Fibroblast of mammary gland (primary cell): Measurements from ENCODE around the gene ELMO1.

ENCODE experiments used
- DNase-seq: peaks from one replicate; pipeline ENCODE4 v3.0.0-alpha.2; 2010; ENCODE audit warnings: low read depth
- H3K4me3 ChIP-seq: 2 replicates; pipeline ENCODE4 v1.5.1; 2011; ENCODE audit warnings: low read depth, mild to moderate bottlenecking, low read length, moderate library complexity; ENCODE audit not compliant: control insufficient read depth
- TF ChIP-seq, protein P1 (sequence below): conservative IDR thresholded peaks from 2 replicates; pipeline ENCODE4 v1.5.1; 2011; ENCODE audit warnings: low read depth, low read length, inconsistent platforms; ENCODE audit not compliant: control insufficient read depth, insufficient read depth

ELMO1 gene

DNA sequence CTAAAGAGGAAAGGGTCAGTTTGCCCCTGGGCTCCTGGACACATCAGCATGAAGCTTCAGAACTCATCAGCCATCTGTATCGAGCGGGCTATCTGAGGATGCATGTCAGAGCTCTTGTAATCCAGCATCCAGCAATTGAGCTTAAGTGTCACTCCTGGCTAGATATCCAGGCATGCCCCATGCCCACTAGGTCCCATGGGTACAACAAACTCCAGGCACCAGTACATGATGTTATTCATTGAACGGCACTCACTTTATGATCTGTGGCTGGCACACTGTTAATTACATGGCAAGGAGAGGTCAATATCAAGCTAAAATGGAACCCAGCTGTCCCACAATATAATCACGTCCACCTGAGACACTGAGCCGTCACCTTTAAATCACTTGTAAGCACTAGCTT, 274.2 kb downstream of the ELMO1 start:
- no peak overlapping the region for H3K4me3 ChIP-seq
- TF ChIP-seq, protein P1, sequence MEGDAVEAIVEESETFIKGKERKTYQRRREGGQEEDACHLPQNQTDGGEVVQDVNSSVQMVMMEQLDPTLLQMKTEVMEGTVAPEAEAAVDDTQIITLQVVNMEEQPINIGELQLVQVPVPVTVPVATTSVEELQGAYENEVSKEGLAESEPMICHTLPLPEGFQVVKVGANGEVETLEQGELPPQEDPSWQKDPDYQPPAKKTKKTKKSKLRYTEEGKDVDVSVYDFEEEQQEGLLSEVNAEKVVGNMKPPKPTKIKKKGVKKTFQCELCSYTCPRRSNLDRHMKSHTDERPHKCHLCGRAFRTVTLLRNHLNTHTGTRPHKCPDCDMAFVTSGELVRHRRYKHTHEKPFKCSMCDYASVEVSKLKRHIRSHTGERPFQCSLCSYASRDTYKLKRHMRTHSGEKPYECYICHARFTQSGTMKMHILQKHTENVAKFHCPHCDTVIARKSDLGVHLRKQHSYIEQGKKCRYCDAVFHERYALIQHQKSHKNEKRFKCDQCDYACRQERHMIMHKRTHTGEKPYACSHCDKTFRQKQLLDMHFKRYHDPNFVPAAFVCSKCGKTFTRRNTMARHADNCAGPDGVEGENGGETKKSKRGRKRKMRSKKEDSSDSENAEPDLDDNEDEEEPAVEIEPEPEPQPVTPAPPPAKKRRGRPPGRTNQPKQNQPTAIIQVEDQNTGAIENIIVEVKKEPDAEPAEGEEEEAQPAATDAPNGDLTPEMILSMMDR: no peak
- no peak for DNase-seq

DNA sequence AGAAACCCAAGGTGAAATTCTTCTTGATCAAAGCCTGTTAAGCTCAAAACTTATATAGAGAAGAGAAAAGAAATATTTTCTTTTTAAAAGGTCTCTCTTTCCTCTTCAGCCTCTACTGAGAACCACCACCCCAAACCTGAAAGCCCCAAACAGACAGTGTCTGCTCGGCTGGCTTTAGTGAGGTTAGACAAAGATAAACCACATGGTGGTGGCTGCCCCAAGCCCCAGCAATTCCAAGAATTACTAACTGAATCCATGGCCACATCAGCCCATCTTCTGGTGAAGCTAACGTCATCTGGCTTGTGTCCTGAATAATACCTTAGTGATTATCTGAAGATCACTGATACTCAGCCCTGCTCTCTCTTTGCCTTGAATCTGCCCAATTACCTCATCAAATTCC, 275.0 kb downstream of the ELMO1 start:
- TF ChIP-seq, protein P1: no peak
- no peak overlapping the region for H3K4me3 ChIP-seq
- no peak for DNase-seq

DNA sequence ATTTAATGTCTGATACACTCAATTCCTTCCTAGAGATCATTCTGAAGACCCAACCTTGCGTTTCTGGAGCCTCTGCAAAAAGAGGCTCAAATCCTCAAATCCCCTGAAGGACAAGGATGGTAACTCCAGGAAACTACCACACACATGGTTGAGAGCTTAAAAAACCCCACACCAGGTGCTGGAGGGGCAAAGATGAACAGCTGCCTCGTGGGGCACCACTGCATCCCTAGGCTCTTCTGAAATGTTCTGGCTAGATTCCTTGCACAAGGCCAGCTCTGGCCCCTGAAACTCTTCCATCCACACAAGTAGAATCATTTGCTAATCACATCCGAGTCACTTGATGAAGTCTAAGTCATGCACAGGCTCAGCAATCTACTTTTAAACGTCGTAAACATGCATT, 286.6 kb downstream of the ELMO1 start:
- no peak for DNase-seq
- TF ChIP-seq, protein P1: no peak
- H3K4me3 ChIP-seq: no peak overlapping the region

DNA sequence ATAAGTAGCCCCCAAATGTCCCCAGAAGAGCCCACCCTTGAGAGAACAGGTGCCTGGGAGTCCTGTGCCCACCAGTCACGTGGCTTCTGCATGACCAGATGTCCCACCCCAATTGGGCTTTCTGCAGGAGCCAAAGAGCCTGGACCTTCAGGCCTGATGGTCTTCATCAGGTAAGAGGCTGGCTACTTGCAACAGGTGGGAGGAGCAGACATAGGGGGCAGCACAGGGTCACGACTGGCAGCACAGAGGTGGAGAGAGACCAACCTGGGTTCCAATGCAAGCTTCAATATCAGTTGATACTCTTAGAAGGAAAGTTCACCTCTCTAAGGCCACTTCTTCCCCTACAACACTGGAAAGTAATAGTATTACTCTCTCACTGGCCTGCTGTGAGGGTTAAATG, 288.0 kb downstream of the ELMO1 start:
- TF ChIP-seq, protein P1: no peak
- H3K4me3 ChIP-seq: no peak overlapping the region
- no peak for DNase-seq

DNA sequence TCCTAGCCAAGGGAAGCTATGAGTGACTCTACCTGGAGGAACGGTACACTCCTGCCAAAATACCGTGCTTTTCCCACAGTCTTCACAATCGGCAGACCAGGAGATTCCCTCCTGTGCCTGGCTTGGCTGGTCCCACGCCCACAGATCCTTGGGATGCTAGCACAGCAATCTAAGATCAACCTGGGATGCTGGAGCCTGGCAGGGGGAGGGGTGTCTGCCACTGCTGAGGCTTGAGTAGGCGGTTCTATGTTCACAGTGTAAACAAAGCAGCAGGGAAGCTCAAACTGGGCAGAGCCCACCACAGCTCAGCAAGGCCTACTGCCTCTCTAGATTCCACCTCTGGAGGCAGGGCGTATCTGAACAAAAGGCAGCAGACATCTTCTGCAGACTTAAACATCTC, 295.3 kb downstream of the ELMO1 start:
- H3K4me3 ChIP-seq: no peak overlapping the region
- TF ChIP-seq, protein P1: no peak
- no peak for DNase-seq

DNA sequence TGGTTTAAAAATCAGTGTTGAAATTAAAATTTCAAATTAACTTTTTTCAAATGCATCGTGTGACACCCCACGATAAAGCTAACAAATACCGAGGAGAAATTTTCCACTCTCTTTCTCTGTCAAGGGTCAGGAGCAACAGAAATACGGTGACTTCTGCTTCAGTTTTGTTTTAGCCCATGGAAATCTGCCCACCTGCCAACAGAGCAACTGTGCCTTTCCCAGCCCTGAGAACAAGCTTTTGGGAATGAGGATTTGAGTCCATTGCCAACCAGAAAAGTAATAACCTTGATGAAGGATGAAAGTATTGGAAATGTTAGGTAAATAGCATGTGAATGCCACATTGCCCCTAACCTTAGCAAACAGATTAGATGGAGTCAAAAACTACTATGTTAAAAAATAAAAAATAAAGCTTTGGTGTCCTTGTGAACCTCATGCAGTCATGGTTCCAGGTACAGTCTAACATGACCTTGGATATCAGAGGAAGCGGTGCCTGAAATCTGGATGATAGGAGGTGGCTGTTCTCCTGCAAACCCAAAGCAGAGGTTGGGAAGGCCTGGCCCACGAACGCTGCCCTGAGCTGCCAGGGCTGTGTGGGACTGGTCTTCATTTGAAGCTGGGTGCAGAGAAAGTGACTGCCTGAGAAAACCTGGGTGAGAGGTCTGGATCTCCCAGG, 296.8 kb downstream of the ELMO1 start:
- no peak overlapping the region for H3K4me3 ChIP-seq
- DNase-seq: no peak
- TF ChIP-seq, protein P1: no peak

DNA sequence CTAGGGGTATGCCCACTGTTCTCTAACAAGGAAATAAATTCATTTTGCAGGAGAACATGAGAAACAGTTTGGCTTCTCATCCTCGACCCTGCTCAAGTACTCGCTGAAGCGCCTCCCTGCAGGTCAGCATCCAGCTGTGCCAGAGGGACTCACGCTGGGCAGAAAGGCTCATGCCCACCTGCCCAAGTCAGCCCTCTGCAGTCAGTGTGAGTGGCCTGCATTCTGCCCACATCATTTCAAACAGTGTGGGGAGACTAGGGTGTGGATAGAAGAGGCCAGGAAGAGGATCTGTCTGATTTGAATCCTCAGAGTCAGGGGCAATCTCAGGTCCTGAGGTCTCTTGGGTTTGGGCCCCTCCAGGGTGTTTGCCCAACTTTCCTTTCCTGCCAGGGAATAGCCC, 297.8 kb downstream of the ELMO1 start:
- DNase-seq: no peak
- H3K4me3 ChIP-seq: no peak overlapping the region
- TF ChIP-seq, protein P1: no peak
